NAMALWA (cell line): ENCODE results near the gene CLEC19A.
A peak's percentile ranks its signal among the peaks of the same experiment; 100 is the strongest.
"Not testable (repeated sequence)": the region's sequence is repeated elsewhere in the genome, so short reads cannot be mapped to it uniquely, and the experiment has no call there.

Experiments
- DNase-seq: peaks from one replicate; pipeline ENCODE4 v3.0.0-alpha.2; 2015; ENCODE audit warnings: low spot score

Gene CLEC19A

DNA sequence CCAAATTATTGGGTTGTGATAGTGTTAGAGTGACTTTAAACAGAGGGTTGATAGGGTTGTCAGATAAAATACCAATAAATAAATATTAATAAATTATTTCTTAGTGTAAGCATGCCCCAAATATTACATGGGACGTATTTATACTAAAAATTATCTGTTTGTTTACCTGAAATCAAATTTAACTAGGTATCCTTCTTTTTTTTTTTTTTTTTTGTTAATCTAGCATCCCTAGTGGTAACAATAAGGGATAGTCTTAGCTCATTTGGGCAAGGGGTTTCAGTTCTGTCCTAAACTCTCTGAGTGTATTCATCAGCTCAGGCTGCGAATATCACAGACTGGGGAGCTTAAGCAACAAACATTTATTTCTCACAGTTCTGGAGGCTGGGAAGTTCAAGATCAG lies 1.3 kb downstream of the CLEC19A start:
- no peak for DNase-seq

DNA sequence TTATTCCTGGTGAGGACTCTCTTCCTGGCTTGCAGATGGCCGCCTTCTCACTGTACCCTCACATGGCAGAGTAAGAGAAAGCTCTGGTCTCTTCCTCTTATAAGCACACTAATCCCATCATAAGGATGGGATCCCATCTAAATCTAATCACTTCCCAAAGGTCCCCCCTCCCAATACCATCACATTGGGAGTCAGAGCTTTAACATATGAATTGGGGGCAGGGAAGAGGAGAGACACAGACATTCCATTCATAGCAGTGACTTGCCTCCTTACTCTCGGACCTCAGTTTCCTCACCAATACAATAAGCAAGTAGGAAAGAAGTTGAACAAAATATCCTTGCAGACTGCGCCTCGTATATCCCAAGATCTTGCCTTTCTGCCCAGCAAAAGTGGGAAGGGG lies 1.7 kb downstream of the CLEC19A start:
- no peak for DNase-seq

DNA sequence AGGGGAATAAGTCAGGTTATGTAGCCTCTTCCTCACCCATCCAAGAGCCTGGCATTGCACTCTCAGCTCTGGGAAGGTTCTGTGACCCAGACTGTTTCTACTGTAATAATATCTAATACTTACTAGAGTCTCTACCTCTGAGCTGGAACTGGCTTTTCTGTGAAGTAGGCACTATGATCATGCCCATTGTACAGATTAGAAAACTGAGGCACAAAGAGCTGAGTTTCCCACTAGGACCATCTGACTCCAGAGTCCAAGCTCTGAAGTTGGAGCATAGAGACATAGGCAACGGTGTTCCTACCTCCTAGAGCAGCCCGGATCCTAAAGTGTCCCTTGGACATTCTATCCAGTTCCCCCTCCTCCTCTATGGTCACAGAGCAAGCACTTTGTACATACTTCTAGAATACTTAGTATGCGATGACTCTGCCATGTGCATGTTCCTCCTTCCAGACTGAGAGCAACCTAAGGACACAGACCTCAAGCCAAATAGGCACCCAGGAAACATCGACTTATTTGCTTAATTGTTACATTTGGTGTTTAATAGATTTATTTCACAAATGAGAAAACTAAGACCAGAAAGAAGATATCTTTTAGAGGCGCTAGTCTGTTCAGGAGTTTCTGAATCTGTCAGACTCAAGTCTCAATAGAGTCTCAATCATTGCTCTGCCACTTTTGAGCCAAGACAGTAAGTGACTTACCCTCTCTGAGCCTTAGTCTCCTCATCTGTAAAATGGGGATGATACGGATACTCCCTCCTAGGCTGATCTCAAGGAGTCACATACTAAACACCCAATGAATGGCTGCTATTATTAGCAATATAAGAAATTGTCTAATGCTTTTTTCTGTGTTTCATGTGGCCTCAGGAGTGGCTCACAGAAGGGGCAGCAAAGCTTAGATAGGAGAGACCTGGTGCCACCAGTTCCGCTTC lies 3.6 kb downstream of the CLEC19A start:
- no peak for DNase-seq

DNA sequence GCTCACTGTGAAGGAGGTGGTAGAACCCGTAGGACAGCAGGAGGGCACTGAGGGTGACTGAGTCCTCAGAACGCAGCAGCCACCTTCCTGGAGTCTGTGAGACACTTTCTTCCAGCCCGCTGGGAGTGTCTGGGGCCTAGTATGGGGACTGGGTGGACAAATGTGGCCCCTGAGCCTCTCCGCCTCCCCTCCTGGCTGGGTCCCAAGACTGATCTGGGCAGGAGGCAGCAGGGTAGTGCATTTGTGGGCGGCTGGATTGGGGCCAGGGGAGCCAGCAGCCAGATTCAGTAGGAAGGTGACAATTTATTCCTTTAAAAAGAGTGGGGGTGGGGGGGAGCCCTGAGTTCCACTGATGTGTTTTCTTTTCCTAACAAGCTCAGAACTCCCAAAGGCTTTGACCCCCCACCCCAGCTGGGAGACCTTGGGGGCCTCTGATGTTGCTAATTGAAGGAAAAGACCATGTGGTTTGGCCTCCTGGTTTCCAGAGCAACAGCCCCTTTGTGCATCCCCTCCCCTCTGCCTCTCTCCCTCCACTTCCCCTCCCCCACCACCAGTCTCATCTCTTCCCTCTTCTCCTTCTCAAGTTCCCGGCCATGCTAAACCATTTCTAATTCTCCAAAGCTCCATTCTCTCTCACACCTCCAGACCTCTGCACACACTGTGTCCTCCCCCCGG lies 4.4 kb downstream of the CLEC19A start:
- DNase-seq, result no peak

DNA sequence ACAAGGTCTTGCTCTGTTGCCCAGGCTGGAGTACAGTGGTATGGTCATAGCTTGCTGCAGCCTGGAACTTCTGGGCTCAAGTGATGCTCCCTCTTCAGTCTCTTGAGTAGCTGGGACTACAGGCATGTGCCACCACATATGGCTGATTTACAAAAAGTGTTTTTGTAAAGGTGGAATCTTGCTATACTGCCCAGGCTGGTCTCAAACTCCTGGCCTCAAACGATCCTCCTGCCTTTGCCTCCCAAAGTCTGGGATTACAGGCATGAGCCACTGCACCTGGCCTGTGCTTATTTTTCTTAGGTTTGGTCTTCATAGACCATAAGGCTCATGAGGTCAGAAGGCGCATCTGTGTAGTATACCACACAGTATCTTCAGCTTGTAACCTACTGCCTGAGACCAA lies 5.3 kb downstream of the CLEC19A start:
- DNase-seq, result no peak

DNA sequence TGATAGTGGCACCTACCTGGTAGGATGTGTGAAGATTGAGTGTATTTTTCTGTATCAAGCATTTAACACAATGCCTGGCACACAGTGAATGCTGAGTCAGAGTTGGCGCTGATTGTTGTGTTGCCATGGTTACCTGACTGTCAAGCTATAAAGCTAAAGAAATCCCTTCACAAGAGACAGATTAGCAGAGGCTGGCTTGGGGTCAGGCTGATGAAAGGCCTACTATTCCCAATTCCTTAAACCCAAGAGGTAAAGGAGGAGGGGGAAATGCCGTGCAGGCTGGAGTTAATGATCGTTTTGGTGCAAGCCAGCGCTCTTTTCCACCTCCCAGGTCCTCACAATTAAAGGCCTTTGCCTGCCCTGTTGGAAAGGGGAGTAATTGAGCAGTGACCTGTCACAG lies 5.9 kb downstream of the CLEC19A start:
- no peak for DNase-seq

DNA sequence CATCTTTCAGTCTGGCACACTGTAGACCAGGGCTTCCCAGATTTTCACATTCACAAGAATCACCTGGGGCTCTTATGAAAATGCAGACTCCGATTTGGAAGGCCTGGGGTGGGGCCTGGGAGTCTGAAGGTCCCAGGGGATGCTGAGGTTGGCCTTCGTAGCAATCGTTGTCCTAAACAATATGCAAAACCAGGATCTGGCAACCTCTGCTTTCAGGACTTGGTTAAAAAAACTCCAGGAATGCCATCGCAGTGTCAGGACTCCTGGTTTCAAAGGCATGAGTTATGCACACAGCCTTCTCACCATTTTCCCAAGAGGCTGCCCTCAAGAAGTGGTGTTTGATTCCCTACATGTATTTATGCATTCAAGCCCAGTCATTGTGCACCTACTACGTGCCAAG lies 6.7 kb downstream of the CLEC19A start:
- DNase-seq, result no peak

DNA sequence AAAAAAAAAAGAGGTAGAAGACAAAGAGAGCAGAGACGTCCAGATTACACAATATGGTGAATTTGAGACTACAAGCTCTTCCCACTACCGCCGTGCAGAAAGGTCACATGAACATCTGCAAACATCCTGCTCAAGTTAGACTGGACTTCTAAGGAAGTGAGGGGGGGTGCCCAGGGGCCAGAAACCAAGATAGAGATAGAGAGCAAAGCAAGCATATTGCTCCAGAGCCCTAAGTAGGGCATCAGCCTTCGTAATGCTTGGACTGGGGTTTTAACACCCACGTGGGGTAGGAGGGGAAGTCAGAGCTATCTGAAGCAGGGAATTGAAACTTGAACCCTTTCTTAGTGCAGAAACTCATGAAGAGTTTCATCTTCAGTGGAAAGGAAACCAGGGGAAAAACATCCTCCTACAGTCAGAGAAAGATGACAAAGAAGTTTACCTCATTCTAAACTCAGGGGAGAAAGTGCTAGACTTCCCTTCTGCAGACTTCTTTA lies 8.7 kb downstream of the CLEC19A start:
- DNase-seq, result peak; percentile 3

DNA sequence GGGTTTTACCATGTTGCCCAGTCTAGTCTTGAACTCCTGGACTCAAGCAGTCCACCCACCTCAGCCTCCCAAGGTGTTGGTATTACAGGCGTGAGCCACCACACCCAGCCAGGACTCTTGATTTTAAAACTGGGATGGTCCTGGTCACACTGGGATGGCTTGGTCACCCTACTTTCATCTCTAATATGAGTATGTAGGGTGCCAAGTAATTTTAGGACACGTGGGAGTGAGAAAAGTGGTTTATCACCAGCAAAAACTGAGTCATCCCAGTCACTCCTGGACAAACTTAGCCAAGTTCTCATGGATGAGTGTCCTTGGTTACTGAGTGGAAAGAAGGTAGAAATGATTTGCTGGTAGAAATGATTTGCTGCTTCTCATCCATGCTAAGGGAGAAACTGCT lies 9.9 kb downstream of the CLEC19A start:
- no peak for DNase-seq

DNA sequence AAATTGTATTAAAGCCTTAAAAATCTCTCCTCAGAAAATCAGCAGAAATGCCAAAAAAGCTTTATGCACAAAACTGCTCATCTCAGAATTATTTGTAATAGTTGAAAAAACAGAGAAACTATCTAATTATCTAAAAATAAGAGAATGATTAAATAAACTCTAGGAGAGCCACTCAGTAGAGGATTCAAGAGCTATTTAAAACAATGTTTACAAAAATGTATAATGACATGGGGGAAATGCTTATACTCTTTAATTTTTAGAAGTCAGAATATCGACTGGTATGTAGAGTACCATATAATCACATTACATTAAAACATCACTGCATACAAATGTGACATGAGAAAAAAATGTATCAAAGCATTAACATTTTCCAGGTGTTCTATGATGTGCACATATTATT lies 11.9 kb downstream of the CLEC19A start:
- no peak for DNase-seq

DNA sequence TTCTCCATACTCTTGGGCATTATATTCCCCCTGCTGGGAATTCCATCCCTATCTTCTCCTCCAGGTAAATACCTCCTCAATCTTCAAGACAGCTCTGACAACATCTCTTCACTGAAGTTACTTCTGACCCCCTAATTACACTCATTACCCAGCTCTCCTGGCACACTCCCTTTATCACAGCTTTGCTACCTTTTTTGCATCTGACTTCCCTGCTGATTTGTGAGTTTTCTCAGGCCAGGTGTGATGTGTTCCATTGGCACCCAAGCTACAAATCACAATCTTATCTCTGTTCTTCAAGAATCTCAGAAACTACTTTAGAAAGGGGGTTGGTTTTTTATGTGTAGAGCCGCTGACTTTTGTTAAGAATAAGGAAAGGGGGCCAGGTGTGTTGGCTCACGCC lies 14.0 kb downstream of the CLEC19A start:
- no peak for DNase-seq

DNA sequence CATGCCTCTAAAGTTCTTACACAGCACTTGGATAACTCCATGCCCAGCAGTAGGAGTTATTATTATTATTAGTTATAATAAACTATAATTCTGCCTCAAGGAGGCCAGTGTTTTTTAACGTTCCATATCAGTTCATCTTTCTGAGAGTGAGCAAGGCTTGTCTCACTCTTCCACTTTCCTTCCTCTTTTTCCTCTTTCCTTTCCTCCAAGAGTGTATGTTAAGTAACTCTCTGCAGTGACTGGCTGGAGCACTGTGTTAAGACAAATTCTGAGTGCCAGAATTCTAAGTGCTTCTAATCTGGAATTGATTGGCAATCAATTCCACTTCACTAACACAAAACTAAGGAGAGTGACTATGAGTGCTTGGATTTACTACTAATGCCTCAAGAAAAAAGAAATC lies 16.4 kb downstream of the CLEC19A start:
- DNase-seq, result no peak

DNA sequence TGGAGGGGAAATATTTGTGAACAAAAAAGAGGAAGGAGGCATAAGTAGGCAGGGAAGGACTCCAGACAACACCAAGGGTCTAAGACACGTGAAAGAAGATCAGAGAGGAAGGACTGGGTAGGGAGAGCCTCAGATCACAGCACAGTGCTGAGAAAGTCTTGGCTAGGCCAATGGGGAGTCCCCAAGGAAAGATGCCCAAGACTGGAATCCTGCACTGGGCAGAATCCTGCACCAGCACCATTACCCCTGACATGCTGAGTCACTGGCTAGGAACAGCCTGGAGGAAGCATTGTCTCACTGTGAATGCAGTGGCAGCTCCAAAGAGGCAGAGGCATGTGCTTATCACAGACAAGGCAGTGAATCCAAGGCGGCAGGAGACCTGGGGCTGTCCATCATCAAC lies 19.2 kb downstream of the CLEC19A start:
- DNase-seq, result no peak

DNA sequence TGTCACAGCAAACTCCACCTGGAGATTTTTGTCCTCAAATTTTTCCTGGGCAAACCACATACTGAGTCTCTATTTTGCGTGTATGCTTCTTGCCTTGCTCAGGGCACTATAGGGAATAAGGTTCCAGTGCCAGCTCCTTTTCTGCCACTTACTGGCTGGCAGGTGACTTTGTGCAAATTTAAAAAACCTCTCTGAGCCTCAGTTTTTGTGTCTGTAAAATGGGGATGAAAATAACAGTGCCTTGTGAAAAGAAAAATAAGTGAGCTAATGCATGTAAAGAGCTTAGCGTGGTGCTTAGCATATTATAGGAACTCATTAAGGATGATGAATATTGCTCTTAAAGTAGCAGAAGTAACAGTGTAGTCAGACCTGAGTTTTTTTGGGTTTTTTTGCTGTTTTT lies 19.9 kb downstream of the CLEC19A start:
- DNase-seq, result no peak

DNA sequence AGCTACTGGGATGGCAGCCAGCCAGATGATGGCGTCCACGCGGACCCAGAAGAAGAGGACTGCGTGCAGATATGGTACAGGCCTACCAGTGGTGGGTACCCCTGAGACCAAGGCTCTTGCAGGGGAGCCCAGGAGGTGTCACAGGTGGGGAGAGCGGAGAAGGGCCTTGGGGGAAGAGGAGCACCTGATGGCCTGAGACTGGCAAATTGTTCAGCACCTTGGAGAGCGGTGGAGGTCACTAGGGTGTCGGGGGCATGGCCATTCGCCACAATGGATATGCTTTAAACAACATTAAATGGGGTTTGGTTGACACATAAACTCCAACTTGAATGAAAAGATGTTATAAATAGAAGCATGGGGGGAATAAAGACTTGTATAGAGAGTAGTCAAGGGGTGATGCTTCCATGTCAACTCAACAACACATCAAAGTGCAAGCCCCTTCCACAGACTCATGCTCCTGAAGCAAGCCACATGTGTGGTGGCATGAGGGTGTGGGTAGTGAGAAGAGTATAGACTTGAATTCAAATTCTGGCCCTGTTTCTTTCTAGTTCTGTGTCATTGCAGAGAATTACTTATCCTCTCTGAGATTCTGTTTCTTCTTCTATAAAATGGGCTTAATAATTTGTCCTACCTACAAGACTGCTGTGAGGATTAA lies 22.2 kb downstream of the CLEC19A start:
- DNase-seq, result peak; percentile 13

DNA sequence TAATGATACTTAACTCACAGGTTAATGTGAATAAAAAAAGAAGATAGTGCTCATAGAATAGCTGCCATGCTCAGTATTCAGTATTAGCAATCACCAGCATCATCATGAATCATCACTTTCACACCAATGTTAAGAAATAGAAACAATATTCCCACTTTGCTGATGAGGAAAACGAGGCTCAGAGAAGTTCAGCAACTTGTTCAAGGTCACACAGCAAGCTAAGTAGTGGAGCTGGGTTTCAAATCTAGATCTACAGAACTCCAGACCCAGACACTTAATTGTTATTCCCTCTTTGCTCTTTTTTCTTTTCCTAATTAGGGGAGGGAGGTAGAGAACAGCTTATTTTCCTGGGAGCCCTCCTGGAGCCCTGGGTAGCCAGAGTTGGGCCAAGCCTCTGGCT lies 22.9 kb downstream of the CLEC19A start:
- no peak for DNase-seq

DNA sequence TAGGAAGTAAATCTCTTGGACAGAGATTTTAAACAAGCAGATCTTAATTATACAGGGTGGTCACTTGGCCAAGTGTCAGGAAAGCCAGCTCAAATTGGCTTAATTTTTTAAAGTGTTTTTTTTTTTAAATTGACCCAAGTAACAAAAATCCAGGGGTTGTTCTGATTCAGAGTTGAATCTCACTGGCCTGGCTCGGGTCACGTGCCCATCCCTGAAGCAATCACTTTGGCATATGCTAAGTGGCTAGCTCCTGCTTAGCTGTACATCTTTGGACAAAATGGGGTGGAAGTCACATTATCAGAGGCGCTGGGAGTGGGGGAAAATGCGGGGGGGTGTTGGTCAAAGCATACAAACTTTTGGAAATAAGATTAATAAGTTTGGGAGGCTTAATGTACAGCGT lies 23.6 kb downstream of the CLEC19A start:
- no peak for DNase-seq

DNA sequence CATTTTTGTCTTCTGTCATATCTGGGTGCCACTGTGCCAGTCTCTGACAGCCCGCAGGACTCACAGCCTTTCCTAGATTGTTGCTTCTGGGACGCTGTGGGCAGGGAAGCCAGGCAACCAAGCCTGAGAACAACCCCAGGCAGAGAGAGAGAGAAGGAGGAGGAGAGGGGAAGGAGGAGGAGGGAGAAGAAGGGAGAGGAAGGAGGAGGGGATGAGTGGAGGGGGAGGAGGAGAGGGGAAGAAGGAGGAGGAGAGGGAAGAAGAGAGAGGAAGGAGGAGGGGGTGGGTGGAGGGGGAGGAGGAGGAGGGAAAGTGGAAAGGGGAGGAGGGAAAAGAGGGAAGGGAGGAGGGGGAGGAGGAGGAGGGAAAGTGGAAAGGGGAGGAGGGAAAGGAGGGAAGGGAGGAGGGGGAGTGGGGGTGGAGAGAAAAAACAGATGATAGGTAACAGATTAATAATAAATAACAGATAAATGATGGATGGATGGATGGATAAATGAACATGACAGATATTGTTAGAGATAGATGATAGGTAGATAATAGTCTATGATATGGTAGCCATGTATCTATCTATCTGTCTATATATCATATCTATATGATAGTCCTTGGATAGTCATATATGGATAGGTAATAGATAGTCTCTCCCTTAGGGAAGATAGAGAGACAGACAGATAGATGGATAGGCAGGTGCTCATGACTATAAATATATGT lies 29.3 kb downstream of the CLEC19A start:
- no peak for DNase-seq

DNA sequence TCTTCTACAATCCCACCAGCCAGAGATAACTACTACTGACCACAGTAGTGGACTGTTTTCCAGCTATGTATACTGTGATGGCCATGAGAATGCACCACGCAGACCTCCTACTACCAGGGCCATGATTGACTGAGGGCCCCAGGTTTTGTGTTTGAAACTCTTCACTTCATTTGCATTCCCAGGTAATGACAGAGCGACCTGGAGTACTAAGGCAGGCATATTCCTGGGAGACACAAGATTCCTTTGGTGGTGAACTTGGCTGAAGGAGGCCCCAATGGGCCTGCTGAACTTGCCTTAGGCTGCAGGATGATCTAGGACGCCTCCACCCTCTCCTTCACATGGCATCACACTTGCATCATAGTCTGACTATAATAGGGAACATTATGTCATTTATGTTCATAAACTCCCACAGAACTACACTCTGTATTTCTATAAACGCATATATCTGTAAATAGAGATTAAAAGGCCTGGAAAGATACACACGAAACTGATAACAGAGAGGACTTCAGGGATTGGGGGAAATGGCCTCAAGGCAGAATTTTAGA lies 30.4 kb downstream of the CLEC19A start:
- DNase-seq, result no peak

DNA sequence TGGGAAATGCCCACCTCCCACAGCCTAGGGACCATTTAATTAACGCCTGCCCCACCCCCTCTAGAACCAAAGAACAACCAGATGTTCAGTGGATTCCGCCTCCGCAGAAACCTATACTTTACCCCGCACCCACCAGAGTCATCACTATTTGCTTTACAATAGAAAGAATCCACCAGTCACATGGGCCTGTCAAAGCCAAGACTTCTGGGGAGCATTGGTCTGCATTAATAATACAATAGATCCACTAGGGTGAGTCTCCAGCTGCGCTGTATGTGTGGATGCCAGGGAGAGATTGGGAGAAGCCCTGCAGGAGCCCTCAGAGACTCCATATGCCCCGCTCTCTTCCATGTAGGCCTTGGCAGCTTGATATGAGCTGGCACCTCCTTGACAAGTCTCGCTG lies 31.3 kb downstream of the CLEC19A start:
- DNase-seq, result no peak

DNA sequence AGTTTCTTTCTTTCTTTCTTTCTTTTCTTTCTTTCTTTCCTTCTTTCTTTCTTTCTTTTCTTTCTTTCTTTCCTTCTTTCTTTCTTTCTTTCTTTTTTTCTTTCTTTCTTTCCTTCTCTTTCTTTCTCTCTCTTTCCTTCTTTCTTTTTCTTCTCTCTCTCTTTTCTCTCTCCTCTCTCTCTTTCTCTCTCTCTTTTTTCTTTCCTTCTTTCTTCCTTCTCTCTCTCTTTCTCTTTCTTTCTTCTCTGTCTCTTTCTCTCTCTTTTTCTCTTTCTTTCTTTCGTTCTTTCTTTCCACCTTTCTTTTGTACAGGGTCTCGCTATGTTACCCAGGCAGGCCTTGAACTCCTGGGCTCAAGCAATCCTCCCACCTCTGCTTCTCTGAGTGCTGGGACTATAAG lies 35.7 kb downstream of the CLEC19A start:
- not testable (repeated sequence) for DNase-seq

DNA sequence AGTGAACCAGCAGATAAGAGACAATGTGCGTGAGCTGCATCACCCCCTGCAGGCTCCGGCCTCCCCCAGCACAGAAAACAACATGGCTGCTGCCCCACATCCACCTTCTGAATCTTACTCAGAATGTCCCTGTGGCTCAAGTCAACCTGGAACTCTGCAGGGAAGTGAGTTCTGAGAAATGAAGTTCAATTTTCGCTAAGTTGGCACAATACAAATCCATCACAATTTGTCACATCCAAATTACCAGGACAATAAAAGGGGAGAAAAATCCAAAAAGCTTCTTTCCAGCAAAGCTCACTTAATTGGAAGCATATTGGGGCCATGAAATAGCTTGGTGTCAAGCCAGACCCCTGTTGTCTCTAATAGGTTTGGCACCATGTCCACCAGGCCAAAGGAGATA lies 38.1 kb downstream of the CLEC19A start:
- no peak for DNase-seq
